Progenitor cell of endocrine pancreas (in vitro differentiated cells): ENCODE measurements around the gene BLOC1S4. TPM values are rescaled to one million over a fixed set of nuclear protein-coding genes. Genes with fewer than 3 reads are reported as not detected.

Experiments
- DNase-seq: peaks from one replicate; pipeline ENCODE4 v3.0.0; 2021; ENCODE audit warnings: low spot score; ENCODE audit not compliant: unreplicated experiment
- H3K27ac Mint-ChIP-seq: 2 replicates; pipeline ENCODE4 v1.8.0; 2021; ENCODE audit warnings: mild to moderate bottlenecking, moderate library complexity, mixed read lengths
- H3K27me3 Mint-ChIP-seq: 2 replicates; pipeline ENCODE4 v1.8.0; 2021; ENCODE audit warnings: mixed read lengths
- H3K36me3 Mint-ChIP-seq: 2 replicates; pipeline ENCODE4 v1.8.0; 2022; ENCODE audit warnings: mixed read lengths; ENCODE audit not compliant: insufficient read depth
- H3K4me1 Mint-ChIP-seq: 2 replicates; pipeline ENCODE4 v1.8.0; 2021; ENCODE audit warnings: low read depth, mixed read lengths
- H3K4me3 Mint-ChIP-seq: 2 replicates; pipeline ENCODE4 v1.8.0; 2021; ENCODE audit warnings: low read depth, mild to moderate bottlenecking, moderate library complexity, mixed read lengths
- H3K9me3 Mint-ChIP-seq: 2 replicates; pipeline ENCODE4 v1.8.0; 2021; ENCODE audit warnings: low read depth, mixed read lengths
- CTCF ChIP-seq: fragments of 200-600 bp; sonication (generic); IDR thresholded peaks from one replicate; pipeline ENCODE4 v1.5.0; 2021; ENCODE audit warnings: antibody characterized with exemption, mild to moderate bottlenecking; ENCODE audit not compliant: unreplicated experiment
- total RNA-seq: library from RNA; stranded (reverse); gene quantifications from 2 replicates; pipeline ENCODE4 v1.2.1, GENCODE V29; 2021

Gene BLOC1S4
- total RNA-seq, 1 donor from 2014 or later, result 18.8 TPM

GRCh38 chr4:6706173-6706572, 9.8 kb upstream of the BLOC1S4 start:
- no peak overlapping the region for H3K4me3 Mint-ChIP-seq
- H3K27ac Mint-ChIP-seq, result peak overlapping the region; percentile 6
- H3K9me3 Mint-ChIP-seq, result peaks cover 24% of the 10 kb centered on the region
- H3K27me3 Mint-ChIP-seq, result peaks cover 5% of the 10 kb centered on the region
- peaks cover 56% of the 10 kb centered on the region for H3K36me3 Mint-ChIP-seq
- no peak for TF ChIP-seq CTCF
- no peak for DNase-seq
- H3K4me1 Mint-ChIP-seq, result peaks cover 24% of the 10 kb centered on the region

GRCh38 chr4:6709230-6710114, 6.5 kb upstream of the BLOC1S4 start, which contains the start of gene MRFAP1L1:
TSS of gene MRFAP1L1 (minus strand) at chr4:6709865. CDS start at chr4:6709629, 236 bp downstream.
- H3K36me3 Mint-ChIP-seq, result peaks cover 37% of the 10 kb centered on the region
- TF ChIP-seq CTCF, result peak; percentile 22
- peaks cover 24% of the 10 kb centered on the region for H3K4me1 Mint-ChIP-seq
- H3K4me3 Mint-ChIP-seq, result peak within 1 kb of the TSS; percentile 94
- H3K27ac Mint-ChIP-seq, result peak within 1 kb of the TSS; percentile 98
- peak; percentile 94 for DNase-seq
- peaks cover 13% of the 10 kb centered on the region for H3K9me3 Mint-ChIP-seq
- H3K27me3 Mint-ChIP-seq, result peaks cover 14% of the 10 kb centered on the region

- no peak for TF ChIP-seq CTCF
- Mint-ChIP-seq H3K36me3 (peaks cover 29% of the 10 kb centered on the region), H3K4me3 (peak overlapping the region; percentile 94), H3K9me3 (peaks cover 8% of the 10 kb centered on the region), H3K27ac (peak overlapping the region; percentile 84), H3K27me3 (peaks cover 14% of the 10 kb centered on the region), H3K4me1 (peaks cover 24% of the 10 kb centered on the region)
- no peak for DNase-seq
Measured at GRCh38 chr4:6710282-6710681, 5.7 kb upstream of the BLOC1S4 start.

- Mint-ChIP-seq H3K27ac (no peak overlapping the region), H3K9me3 (peaks cover 8% of the 10 kb centered on the region), H3K4me3 (peak overlapping the region; percentile 25), H3K36me3 (peaks cover 22% of the 10 kb centered on the region), H3K4me1 (peaks cover 30% of the 10 kb centered on the region), H3K27me3 (peaks cover 14% of the 10 kb centered on the region)
- no peak for DNase-seq
- no peak for TF ChIP-seq CTCF
Measured at GRCh38 chr4:6710996-6711395, 5.0 kb upstream of the BLOC1S4 start.

- no peak for DNase-seq
- Mint-ChIP-seq H3K36me3 (peaks cover 3% of the 10 kb centered on the region), H3K4me1 (peaks cover 19% of the 10 kb centered on the region), H3K27me3 (peaks cover 14% of the 10 kb centered on the region), H3K27ac (no peak overlapping the region), H3K4me3 (peak overlapping the region; percentile 41), H3K9me3 (no peaks in the 10 kb centered on the region)
- no peak for TF ChIP-seq CTCF
Measured at GRCh38 chr4:6714954-6715353, 1.0 kb upstream of the BLOC1S4 start.
